Muscle of leg (tissue), 11 donors: ENCODE measurements around the gene GRAMD1B. TPM values are rescaled to one million over a fixed set of nuclear protein-coding genes. Genes with fewer than 3 reads are reported as not detected.

Experiments
- DNase-seq: peaks from one replicate; pipeline ENCODE4 v3.0.0; 2013
- H3K27ac ChIP-seq: one replicate; pipeline ENCODE4 v1.5.1; 2013; ENCODE audit warnings: mild to moderate bottlenecking, low read length, control low read depth
- H3K27me3 ChIP-seq: one replicate; pipeline ENCODE4 v1.6.1; 2013; ENCODE audit warnings: low read length; ENCODE audit not compliant: control insufficient read depth, insufficient read depth
- H3K36me3 ChIP-seq: one replicate; pipeline ENCODE4 v1.6.1; 2013; ENCODE audit warnings: low read length; ENCODE audit not compliant: control insufficient read depth, insufficient read depth
- H3K4me1 ChIP-seq: one replicate; pipeline ENCODE4 v1.6.1; 2013; ENCODE audit warnings: low read length; ENCODE audit not compliant: control insufficient read depth, insufficient read depth
- H3K4me3 ChIP-seq: one replicate; pipeline ENCODE4 v1.5.1; 2013; ENCODE audit warnings: low read length, control low read depth
- H3K9me3 ChIP-seq: replicated peaks from 2 replicates; pipeline ENCODE4 v1.6.1; 2013; ENCODE audit warnings: low read depth, low read length; ENCODE audit not compliant: control insufficient read depth
- WGBS: methylation state at CpG from one replicate; pipeline ENCODE4 v1.1.5; 2013; ENCODE audit warnings: missing lambda C conversion rate; ENCODE audit not compliant: insufficient coverage; 5-methylcytosine and 5-hydroxymethylcytosine counted together
- polyA plus RNA-seq, 8 donors: library from polyadenylated mRNA; unstranded; fragments of 120-200 nt; gene quantifications; one replicate each; pipeline versions ENCODE4 v1.2.1 to v1.2.3, GENCODE V29; 2013; ENCODE audit warnings: inconsistent platforms in 1 of 8, low replicate concordance in 1 of 8; ENCODE audit not compliant: insufficient read length in 8 of 8, insufficient read depth in 1 of 8
- total RNA-seq: library from RNA; stranded (reverse); fragments of 120-200 nt; gene quantifications from one replicate; pipeline ENCODE4 v1.2.4, GENCODE V29; 2013

The GRAMD1B gene
- total and polyA plus RNA-seq, 9 donors: 6.9 to 10.9 (median 8.7) TPM

DNA sequence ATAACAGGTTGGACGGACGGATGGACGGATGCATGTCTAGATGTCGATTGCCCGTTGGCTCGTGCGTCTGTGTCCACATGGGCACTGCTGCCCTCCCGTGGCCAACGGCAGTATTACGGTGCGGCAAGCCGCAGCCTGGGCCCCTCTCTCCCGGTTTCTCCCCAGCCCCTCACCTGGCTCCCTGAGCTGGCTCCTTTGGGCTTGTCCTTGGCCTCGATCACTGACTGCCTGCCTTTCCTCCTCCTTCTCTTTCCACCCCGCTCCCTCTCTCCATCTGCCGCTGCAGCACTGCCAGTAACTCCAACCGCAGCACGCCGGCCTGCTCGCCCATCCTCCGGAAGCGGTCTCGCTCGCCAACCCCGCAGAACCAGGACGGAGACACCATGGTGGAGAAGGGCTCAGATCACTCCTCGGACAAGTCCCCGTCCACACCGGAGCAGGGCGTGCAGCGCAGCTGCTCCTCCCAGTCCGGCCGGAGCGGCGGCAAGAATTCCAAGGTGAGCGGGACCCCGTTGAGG lies 147.1 kb downstream of the GRAMD1B start:
- Histone ChIP-seq H3K27me3 (peaks cover 3% of the 10 kb centered on the region), H3K9me3 (no peaks in the 10 kb centered on the region), H3K4me1 (peaks cover 4% of the 10 kb centered on the region), H3K4me3 (no peak overlapping the region), H3K27ac (no peak overlapping the region), H3K36me3 (no peaks in the 10 kb centered on the region)
- WGBS: 51% methylated on average over 37 of the region's 37 CpGs
- peak; percentile 41 for DNase-seq

DNA sequence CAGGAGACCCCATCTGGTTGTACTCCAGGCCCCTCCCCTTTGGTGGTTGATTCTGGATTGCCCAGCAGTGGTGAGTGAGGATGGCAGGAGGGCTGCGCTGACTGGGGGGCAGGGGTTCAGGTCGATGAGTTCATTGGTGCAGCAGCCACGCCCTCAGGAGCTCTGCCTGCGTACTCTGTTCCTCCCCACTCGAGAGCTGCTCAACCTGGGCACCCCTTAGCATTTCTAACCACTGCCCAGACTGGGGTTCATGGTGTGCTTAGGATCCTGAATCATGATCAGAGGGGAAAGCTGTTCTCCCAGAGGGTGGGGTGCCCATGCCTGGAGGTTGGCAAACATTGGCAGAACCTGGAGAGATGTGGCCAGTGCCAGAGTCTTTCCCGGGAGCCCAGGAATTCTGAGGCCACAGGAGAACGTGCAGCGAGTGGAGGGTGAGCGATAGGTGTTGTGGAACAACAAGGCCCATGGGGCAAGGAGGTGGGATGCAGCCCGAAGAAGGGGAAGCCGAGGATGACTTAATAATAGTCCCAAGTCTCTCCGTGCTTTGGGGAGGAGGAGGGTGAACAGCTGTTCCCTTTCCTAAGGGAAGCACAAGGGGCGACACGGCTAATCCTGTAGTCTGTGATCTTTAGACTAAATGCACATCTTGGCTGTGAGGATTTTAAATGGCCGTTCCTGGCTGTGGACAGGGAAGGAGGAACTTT lies 148.9 kb downstream of the GRAMD1B start:
- Histone ChIP-seq H3K36me3 (no peaks in the 10 kb centered on the region), H3K4me3 (no peak overlapping the region), H3K27me3 (peaks cover 3% of the 10 kb centered on the region), H3K27ac (no peak overlapping the region), H3K9me3 (no peaks in the 10 kb centered on the region), H3K4me1 (peaks cover 4% of the 10 kb centered on the region)
- no peak for DNase-seq
- 78% methylated on average over 13 of the region's 15 CpGs for WGBS

DNA sequence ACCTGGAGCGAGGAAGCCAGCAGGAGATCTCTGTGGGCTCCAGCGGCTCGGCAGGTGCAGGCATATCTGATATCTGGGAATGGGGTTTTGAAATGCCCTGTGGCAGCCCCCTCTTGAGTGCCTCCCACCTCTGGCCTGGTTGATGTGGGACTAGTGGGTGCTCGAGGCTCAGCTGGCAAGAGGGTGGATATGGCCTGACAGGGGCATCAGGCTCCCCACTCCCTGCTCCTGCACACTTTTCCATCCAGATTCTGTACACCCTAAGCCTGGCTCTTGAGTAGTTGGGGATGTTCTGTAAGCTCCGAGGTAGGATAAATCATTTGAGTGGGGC lies 149.4 kb downstream of the GRAMD1B start:
- 83% methylated on average over 4 of the region's 5 CpGs for WGBS
- Histone ChIP-seq H3K36me3 (no peaks in the 10 kb centered on the region), H3K27me3 (peaks cover 1% of the 10 kb centered on the region), H3K4me1 (peaks cover 5% of the 10 kb centered on the region), H3K27ac (no peak overlapping the region), H3K4me3 (no peak overlapping the region), H3K9me3 (no peaks in the 10 kb centered on the region)
- no peak for DNase-seq

DNA sequence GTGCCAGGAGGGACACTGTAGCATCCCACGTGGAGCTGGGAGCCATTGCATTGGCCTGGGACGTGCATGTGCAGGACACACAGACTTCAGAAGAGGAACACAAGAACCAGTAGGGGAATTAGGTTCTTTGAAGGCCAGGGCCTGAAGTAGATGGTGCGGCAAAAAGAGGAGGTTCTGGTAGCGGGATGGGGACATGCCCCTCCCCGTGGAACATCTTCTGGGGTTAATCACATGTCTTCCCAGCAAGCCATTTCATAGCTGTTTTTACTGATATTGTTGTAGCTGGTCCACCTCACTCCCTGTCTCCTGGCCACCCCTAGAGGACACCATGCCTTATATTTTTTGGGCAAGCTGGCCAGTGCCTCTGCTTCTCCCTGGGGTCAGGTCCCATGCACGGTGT lies 150.1 kb downstream of the GRAMD1B start:
- H3K4me1 ChIP-seq: peaks cover 12% of the 10 kb centered on the region
- no peaks in the 10 kb centered on the region for H3K9me3 ChIP-seq
- H3K36me3 ChIP-seq: no peaks in the 10 kb centered on the region
- DNase-seq: no peak
- H3K27ac ChIP-seq: no peak overlapping the region
- no peak overlapping the region for H3K4me3 ChIP-seq
- no peaks in the 10 kb centered on the region for H3K27me3 ChIP-seq
- WGBS: 66% methylated on average over 4 of the region's 6 CpGs

DNA sequence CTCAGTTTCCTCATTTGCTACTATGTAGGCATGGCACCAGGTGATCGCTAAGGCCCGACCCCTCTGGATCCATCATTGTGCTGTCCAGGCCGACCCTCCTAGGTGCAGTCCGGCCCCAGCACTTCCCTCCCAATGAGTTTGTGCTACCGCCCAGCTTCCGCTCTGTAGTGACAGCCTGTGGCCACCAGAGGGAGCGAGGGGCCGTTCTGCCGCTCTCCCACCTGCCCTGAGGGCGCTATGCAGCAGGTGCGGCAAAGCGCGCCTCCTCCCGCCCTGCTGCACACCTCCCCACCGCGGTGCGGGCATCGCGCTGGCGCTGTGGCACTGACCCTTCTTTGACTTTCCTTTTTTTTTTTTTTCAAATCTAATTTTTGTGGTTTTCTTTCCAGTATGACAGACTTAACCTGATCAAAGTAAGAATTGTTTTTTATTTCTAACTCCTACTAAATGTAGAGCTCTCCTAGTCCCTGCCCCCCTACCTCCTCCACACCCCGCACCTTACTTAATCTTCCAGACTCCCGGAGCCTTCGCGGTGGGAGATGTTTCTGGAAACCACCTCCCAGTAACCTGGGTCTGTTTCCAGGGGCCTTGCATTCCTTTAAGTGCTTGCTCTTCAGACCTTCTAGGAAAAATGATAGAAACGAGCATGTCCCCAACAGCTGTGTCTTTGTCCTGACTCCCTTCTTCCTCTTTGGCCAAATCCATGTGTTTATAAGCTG lies 150.6 kb downstream of the GRAMD1B start:
- 6% methylated on average over 20 of the region's 25 CpGs for WGBS
- Histone ChIP-seq H3K9me3 (no peaks in the 10 kb centered on the region), H3K4me3 (no peak overlapping the region), H3K36me3 (no peaks in the 10 kb centered on the region), H3K27ac (no peak overlapping the region), H3K4me1 (peaks cover 18% of the 10 kb centered on the region), H3K27me3 (no peaks in the 10 kb centered on the region)
- DNase-seq: peak; percentile 43

DNA sequence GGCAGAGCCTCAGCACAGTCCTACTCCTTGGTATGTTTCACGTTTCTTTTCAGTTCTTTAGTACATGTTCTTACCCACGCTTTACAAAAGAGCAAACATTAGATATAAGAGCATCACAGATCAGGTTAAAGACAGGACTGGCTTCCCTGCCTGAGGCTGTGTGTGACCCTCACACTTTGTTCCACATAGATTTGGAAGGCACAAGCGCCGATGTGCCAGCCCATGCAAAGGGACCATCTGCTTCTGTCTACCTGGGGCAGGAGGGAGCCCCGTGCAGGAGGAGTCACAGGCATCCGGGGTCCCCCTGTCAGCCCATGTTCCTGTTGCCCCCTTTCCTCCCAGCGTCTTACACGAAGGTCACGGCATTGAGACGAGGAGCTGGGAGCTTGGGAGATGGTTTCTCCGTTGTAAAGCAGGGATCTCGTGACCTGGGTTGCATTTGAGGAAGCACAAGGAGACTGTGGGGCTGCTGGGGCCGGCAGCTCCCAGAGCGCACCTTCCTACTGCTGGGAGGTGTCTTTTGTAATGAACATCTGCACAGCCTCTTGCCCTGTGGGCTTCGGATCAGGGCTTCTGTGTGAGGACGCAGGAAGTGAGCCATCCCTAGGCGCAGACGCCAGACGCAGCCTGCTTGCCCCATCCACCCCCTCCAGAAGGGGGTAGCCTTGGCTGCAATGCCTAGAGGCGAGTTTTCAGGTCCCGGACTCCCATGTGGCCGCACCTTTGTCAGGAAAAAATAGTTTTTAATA lies 151.8 kb downstream of the GRAMD1B start:
- H3K27ac ChIP-seq: no peak overlapping the region
- no peak overlapping the region for H3K4me3 ChIP-seq
- H3K36me3 ChIP-seq: no peaks in the 10 kb centered on the region
- H3K27me3 ChIP-seq: no peaks in the 10 kb centered on the region
- no peak for DNase-seq
- WGBS: 71% methylated on average over 18 of the region's 22 CpGs
- peaks cover 29% of the 10 kb centered on the region for H3K4me1 ChIP-seq
- H3K9me3 ChIP-seq: no peaks in the 10 kb centered on the region

DNA sequence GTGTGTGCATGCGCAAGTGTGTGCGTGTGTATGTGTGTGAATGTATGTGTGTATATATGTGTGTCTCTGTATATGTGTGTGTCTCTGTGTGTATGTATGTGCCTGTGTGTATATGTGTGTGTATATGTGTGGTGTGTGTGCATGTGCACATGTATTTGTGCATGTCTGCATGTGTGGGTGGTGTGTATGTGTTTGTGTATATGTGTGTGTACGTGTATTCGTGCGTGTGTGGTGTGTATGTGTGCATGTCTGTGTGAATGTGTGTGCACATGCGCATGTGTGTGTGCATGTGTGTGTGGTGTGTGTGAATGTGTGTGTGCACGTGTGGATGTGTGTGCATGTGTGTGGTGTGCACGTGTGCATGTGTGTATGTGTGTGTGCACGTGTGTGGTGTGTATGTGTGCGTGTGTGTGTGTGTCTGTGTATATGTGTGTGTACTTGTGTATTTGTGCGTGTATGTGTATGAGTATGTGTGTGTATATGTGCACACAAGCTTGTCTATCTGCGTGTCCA lies 153.0 kb downstream of the GRAMD1B start:
- Histone ChIP-seq H3K4me3 (no peak overlapping the region), H3K27ac (no peak overlapping the region), H3K4me1 (peaks cover 33% of the 10 kb centered on the region), H3K9me3 (no peaks in the 10 kb centered on the region), H3K27me3 (no peaks in the 10 kb centered on the region), H3K36me3 (no peaks in the 10 kb centered on the region)
- DNase-seq: no peak
- WGBS: 88% methylated on average over 11 of the region's 12 CpGs

DNA sequence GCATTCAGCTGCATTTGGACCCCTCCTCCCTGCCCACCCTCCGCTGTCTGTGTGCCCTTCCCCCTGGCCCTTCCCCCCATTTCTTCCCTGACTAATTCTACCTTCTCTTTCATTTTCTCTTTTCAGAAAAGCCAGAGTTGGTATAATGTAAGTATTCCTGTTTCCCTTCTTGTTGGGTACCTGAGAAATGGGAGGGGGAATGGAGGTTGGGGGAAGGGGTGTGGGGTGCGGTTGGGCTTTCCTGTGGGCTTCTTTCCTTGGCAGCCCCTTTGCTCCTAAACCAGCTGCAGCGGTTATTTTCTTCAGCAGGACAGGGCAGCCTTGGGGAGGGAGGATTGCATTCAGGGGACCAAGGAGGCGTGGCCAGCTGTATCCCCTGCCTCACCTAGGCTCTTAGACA lies 154.1 kb downstream of the GRAMD1B start:
- Histone ChIP-seq H3K27ac (no peak overlapping the region), H3K36me3 (no peaks in the 10 kb centered on the region), H3K27me3 (no peaks in the 10 kb centered on the region), H3K4me3 (no peak overlapping the region), H3K4me1 (peaks cover 33% of the 10 kb centered on the region), H3K9me3 (no peaks in the 10 kb centered on the region)
- WGBS: 83% methylated on average over 1 of the region's 4 CpGs
- no peak for DNase-seq

DNA sequence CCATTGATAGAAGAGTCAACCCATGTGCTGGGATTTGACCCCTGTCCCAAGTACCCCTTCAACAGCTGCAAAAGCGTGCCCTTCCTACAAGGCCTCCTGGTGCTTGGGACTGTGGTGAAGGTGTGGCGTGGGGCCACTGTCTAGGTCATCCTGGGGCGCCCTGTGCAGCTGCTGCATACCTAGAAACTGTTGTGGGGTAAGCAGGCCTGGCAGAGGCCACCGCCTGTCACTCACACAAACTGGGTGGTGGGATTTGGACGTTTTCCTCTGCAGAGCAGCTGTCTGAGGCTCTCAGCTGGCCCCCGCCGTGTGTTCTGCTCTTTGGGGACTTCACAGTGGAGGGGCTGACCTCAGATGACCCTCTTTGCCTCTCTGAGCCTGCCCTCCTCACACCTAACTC lies 154.7 kb downstream of the GRAMD1B start:
- Histone ChIP-seq H3K27me3 (no peaks in the 10 kb centered on the region), H3K27ac (no peak overlapping the region), H3K9me3 (no peaks in the 10 kb centered on the region), H3K4me3 (no peak overlapping the region), H3K4me1 (peaks cover 35% of the 10 kb centered on the region), H3K36me3 (no peaks in the 10 kb centered on the region)
- DNase-seq: no peak
- WGBS: 52% methylated on average over 6 of the region's 7 CpGs

DNA sequence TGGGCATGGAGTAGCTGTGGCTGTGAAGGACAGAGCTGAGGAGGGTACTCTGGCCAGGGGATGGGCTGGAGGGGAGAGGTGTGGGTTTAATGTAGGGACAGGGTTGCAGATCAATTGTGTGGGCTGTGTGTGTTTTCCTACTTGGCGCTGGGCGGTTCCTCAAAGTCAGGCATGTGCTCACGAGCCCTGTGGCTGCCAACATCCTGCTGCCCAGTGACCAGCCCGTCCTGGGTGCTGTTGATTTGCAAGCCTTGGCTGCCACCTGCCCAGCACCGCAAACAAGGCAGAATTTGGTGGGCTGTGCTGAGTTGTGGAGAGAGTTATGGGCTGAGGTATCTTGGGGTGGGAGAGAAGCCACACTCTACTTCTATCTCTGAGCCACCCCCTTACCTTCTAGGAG lies 155.1 kb downstream of the GRAMD1B start:
- no peaks in the 10 kb centered on the region for H3K27me3 ChIP-seq
- 86% methylated on average over 4 of the region's 5 CpGs for WGBS

More for the DNA sequence above, 155.1 kb downstream of the GRAMD1B start:
- DNase-seq: no peak
- Histone ChIP-seq H3K27ac (no peak overlapping the region), H3K9me3 (no peaks in the 10 kb centered on the region), H3K4me3 (no peak overlapping the region), H3K36me3 (no peaks in the 10 kb centered on the region), H3K4me1 (peaks cover 40% of the 10 kb centered on the region)
